ENCODE measurements around the gene CCDC18. TPM values are rescaled to one million over a fixed set of nuclear protein-coding genes. Genes with fewer than 3 reads are reported as not detected.

Gene CCDC18
- total and polyA plus RNA-seq, 2 experiments from 2014 or later = 16.3 to 47.9 TPM

GRCh38 chr1:93179886-93180722 is 420 bp upstream of the CCDC18 start, which contains the start of gene TMED5:
Gene TMED5, minus strand, starts transcription at chr1:93180413. Its CDS starts 171 bp downstream, at chr1:93180242.
- ATAC-seq = peak; percentile 95
- Histone ChIP-seq H3K4me3 (peak within 1 kb of the TSS; percentile 79), H3K27me3 (ENCODE audit: insufficient read depth) (no peaks in the 10 kb centered on the region), H3K79me2 (replicated peaks; ENCODE audit: insufficient read depth) (peaks cover 76% of the 10 kb centered on the region), H3K36me3 (ENCODE audit: insufficient read depth) (no peaks in the 10 kb centered on the region), H4K20me1 (replicated peaks; ENCODE audit: insufficient read depth) (peaks cover 6% of the 10 kb centered on the region; the same call in 1 of the 2 replicates), H2AFZ (peak within 1 kb of the TSS; percentile 94), H3K9me2 (ENCODE audit: insufficient read depth) (no peaks in the 10 kb centered on the region), H3K4me1 (ENCODE audit: insufficient read depth) (peaks cover 13% of the 10 kb centered on the region), H3K27ac (ENCODE audit: low read depth) (peak within 1 kb of the TSS; percentile 94), H3F3A (replicated peaks; ENCODE audit: low read depth) (peaks cover 3% of the 10 kb centered on the region; the same call in 1 of the 2 replicates), H3K4me2 (peak within 1 kb of the TSS; percentile 84)
- no peaks in the 10 kb centered on the region; the same call in 2 of the 3 replicates for H3K9me3 Mint-ChIP-seq
- TF ChIP-seq JUNB (IDR thresholded peaks at IDR 0.05; ENCODE audit: unreplicated experiment) (no peak), ETS1 (IDR thresholded peaks at IDR 0.05) (peak; percentile 93), NANOG (IDR thresholded peaks at IDR 0.05; ENCODE audit: borderline replicate concordance) (no peak), EZH2phosphoT487 (IDR thresholded peaks at IDR 0.05; ENCODE audit: unreplicated experiment) (no peak), POLR2AphosphoS5 (IDR thresholded peaks at IDR 0.05; ENCODE audit: low read depth) (peak; percentile 63), STAT1 (IDR thresholded peaks at IDR 0.05; ENCODE audit: unreplicated experiment) (no peak), EZH2 (IDR thresholded peaks at IDR 0.05; ENCODE audit: low read depth, unreplicated experiment) (no peak), ZNF331 (CRISPR knock-in tag; IDR thresholded peaks at IDR 0.05; ENCODE audit: low read depth) (no peak), ZNF462 (CRISPR knock-in tag; IDR thresholded peaks at IDR 0.05) (no peak), CREB1 (CRISPR knock-in tag; IDR thresholded peaks at IDR 0.05; ENCODE audit: low read depth) (peak; percentile 85), CTCF (conservative IDR thresholded peaks at IDR 0.05; ENCODE audit: low read depth in 2 of 2) (no peak; a peak in 1 of 4 replicates), REST (IDR thresholded peaks at IDR 0.05; ENCODE audit: unreplicated experiment) (no peak), ZNF114 (CRISPR knock-in tag; IDR thresholded peaks at IDR 0.05) (no peak)
- H3K4me1 Mint-ChIP-seq = peaks cover 27% of the 10 kb centered on the region
- H3K27ac Mint-ChIP-seq = peak within 1 kb of the TSS; percentile 99
- H3K4me3 Mint-ChIP-seq = peak within 1 kb of the TSS; percentile 90
- H3K27me3 Mint-ChIP-seq (ENCODE audit: insufficient read depth, low read depth, poor library complexity) = peaks cover 8% of the 10 kb centered on the region
- DNase-seq (ENCODE audit: low spot score) = peak; percentile 99
- H3K36me3 Mint-ChIP-seq (ENCODE audit: low read depth) = no peaks in the 10 kb centered on the region; the same call in 1 of the 3 replicates
